DND-41 (cell line): ENCODE results near the gene PHOSPHO2.

ENCODE experiments used
- ATAC-seq: fragments of 200-7000 bp; cut with Tn5 transposase; 3 replicates; pipeline ENCODE4 v1.9.1; 2021; ENCODE audit warnings: low read depth; ENCODE audit not compliant: insufficient read depth
- DNase-seq: peaks from one replicate; pipeline ENCODE4 v3.0.0-alpha.2; 2020
- H2AFZ ChIP-seq: 2 replicates; pipeline ENCODE4 v1.6.0; 2012; ENCODE audit warnings: low read depth, low read length
- H3K27ac ChIP-seq: 2 replicates; pipeline ENCODE4 v1.5.1; 2012; ENCODE audit warnings: low read length, inconsistent platforms
- H3K27me3 ChIP-seq: fragments of 200-600 bp; sonication (generic); 2 replicates; pipeline ENCODE4 v1.6.0; 2012; ENCODE audit warnings: low read length, mild to moderate bottlenecking, inconsistent platforms; ENCODE audit not compliant: insufficient read depth, poor library complexity
- H3K36me3 ChIP-seq: 2 replicates; pipeline ENCODE4 v1.5.1; 2012; ENCODE audit warnings: low read length, inconsistent platforms; ENCODE audit not compliant: insufficient read depth
- H3K4me1 ChIP-seq: 2 replicates; pipeline ENCODE4 v1.5.1; 2012; ENCODE audit warnings: mild to moderate bottlenecking, low read length; ENCODE audit not compliant: insufficient read depth
- H3K4me2 ChIP-seq: 2 replicates; pipeline ENCODE4 v1.6.0; 2012; ENCODE audit warnings: mild to moderate bottlenecking, moderate library complexity, low read length, inconsistent platforms; ENCODE audit not compliant: insufficient read depth
- H3K4me3 ChIP-seq, 2 experiments: fragments of 200-600 bp in 1 of 2; shearing (Covaris generic) in 1 of 2; 2 replicates each; pipeline ENCODE4 v1.5.1; 2012 to 2016; ENCODE audit warnings: inconsistent platforms in 2 of 2, low read length in 2 of 2, mild to moderate bottlenecking in 2 of 2, low read depth in 1 of 2, moderate library complexity in 1 of 2
- H3K79me2 ChIP-seq: 2 replicates; pipeline ENCODE4 v1.6.0; 2012; ENCODE audit warnings: low read length, inconsistent platforms; ENCODE audit not compliant: insufficient read depth
- H3K9ac ChIP-seq: 2 replicates; pipeline ENCODE4 v1.6.0; 2012; ENCODE audit warnings: low read depth, mild to moderate bottlenecking, inconsistent platforms, low read length, moderate library complexity
- H3K9me3 ChIP-seq: 2 replicates; pipeline ENCODE4 v1.5.1; 2012; ENCODE audit warnings: low read length, moderate library complexity, mild to moderate bottlenecking, inconsistent platforms; ENCODE audit not compliant: insufficient read depth, severe bottlenecking
- H4K20me1 ChIP-seq: 2 replicates; pipeline ENCODE4 v1.6.0; 2012; ENCODE audit warnings: low read length; ENCODE audit not compliant: insufficient read depth
- CTCF ChIP-seq: IDR thresholded peaks from 2 replicates; pipeline ENCODE4 v1.5.1; 2012; ENCODE audit warnings: borderline replicate concordance, low read length, moderate library complexity, mild to moderate bottlenecking; ENCODE audit not compliant: poor library complexity, severe bottlenecking; ENCODE audit errors: extremely low read depth
- EZH2 ChIP-seq: IDR thresholded peaks from 3 replicates; pipeline ENCODE4 v1.6.1; 2012; ENCODE audit warnings: borderline replicate concordance, low read depth, mild to moderate bottlenecking, moderate library complexity, low read length, inconsistent platforms; ENCODE audit not compliant: severe bottlenecking

Gene PHOSPHO2

GRCh38 chr2:169712791-169713227, 18.5 kb downstream of the PHOSPHO2 start:
- Histone ChIP-seq H3K36me3 (no peaks in the 10 kb centered on the region), H3K9ac (no peak overlapping the region), H3K27ac (no peak overlapping the region), H2AFZ (no peak overlapping the region), H4K20me1 (no peaks in the 10 kb centered on the region), H3K79me2 (no peaks in the 10 kb centered on the region), H3K4me1 (no peaks in the 10 kb centered on the region), H3K27me3 (no peaks in the 10 kb centered on the region), H3K4me3 (no peak overlapping the region), H3K4me2 (no peak overlapping the region), H3K9me3 (peaks cover 8% of the 10 kb centered on the region)
- ATAC-seq: no peak
- DNase-seq: no peak
- no peak for TF ChIP-seq EZH2
- no peak for TF ChIP-seq CTCF

- H3K27me3 ChIP-seq: no peaks in the 10 kb centered on the region
- ATAC-seq (no peak), DNase-seq (no peak)
- no peak overlapping the region for H3K4me2 ChIP-seq
- TF ChIP-seq CTCF (no peak), EZH2 (no peak)
- no peak overlapping the region for H2AFZ ChIP-seq
- no peaks in the 10 kb centered on the region for H3K36me3 ChIP-seq
- peaks cover 8% of the 10 kb centered on the region for H3K9me3 ChIP-seq
- H3K27ac ChIP-seq: no peak overlapping the region
- H3K9ac ChIP-seq: no peak overlapping the region
- H3K79me2 ChIP-seq: no peaks in the 10 kb centered on the region
- H3K4me1 ChIP-seq: no peaks in the 10 kb centered on the region
- H4K20me1 ChIP-seq: no peaks in the 10 kb centered on the region
- H3K4me3 ChIP-seq: no peak overlapping the region
Observed at GRCh38 chr2:169713331-169713730, 19.1 kb downstream of the PHOSPHO2 start.

GRCh38 chr2:169714699-169715098, 20.4 kb downstream of the PHOSPHO2 start:
- peaks cover 8% of the 10 kb centered on the region for H3K9me3 ChIP-seq
- H2AFZ ChIP-seq: no peak overlapping the region
- H3K4me3 ChIP-seq: no peak overlapping the region
- ATAC-seq (no peak), DNase-seq (no peak)
- no peak overlapping the region for H3K9ac ChIP-seq
- no peak for TF ChIP-seq CTCF
- no peak overlapping the region for H3K4me2 ChIP-seq
- no peak overlapping the region for H3K27ac ChIP-seq
- no peaks in the 10 kb centered on the region for H4K20me1 ChIP-seq
- no peaks in the 10 kb centered on the region for H3K27me3 ChIP-seq
- H3K36me3 ChIP-seq: no peaks in the 10 kb centered on the region
- no peaks in the 10 kb centered on the region for H3K4me1 ChIP-seq
- H3K79me2 ChIP-seq: no peaks in the 10 kb centered on the region
